NCI-H2081 (cell line): ENCODE data around the gene MOV10.
A peak's percentile ranks its signal among the peaks of the same experiment; 100 is the strongest.
"Not testable (repeated sequence)": the region's sequence is repeated elsewhere in the genome, so short reads cannot be mapped to it uniquely, and the experiment has no call there.

Experiments used
- DNase-seq, 2 experiments: peaks; one replicate each; lab custom pipeline; 2025; lab: John Stamatoyannopoulos, UW

Gene MOV10

GRCh38 chr1:112674440-112674985 is at the start of gene MOV10:
TSS of gene MOV10 (plus strand) at chr1:112674659. CDS start at chr1:112674913, 254 bp downstream.
- DNase-seq = peak; percentile 32 to 53

GRCh38 chr1:112625696-112626095 is 48.8 kb upstream of the MOV10 start:
- DNase-seq = no peak

GRCh38 chr1:112626193-112626592 is 48.3 kb upstream of the MOV10 start:
- DNase-seq = no peak

GRCh38 chr1:112626887-112627286 is 47.6 kb upstream of the MOV10 start:
- DNase-seq = no peak

GRCh38 chr1:112628516-112628915 is 45.9 kb upstream of the MOV10 start:
- no peak for DNase-seq

- no peak for DNase-seq
Observed at GRCh38 chr1:112629256-112629655, 45.2 kb upstream of the MOV10 start.

GRCh38 chr1:112633628-112634027 is 40.8 kb upstream of the MOV10 start:
- DNase-seq = no peak

GRCh38 chr1:112634367-112634766 is 40.1 kb upstream of the MOV10 start:
- DNase-seq = no peak

GRCh38 chr1:112636056-112636455 is 38.4 kb upstream of the MOV10 start:
- no peak for DNase-seq

- no peak for DNase-seq
Observed at GRCh38 chr1:112636597-112637253, 37.7 kb upstream of the MOV10 start.

- no peak for DNase-seq
Observed at GRCh38 chr1:112637254-112638109, 37.0 kb upstream of the MOV10 start.

- DNase-seq = no peak
Observed at GRCh38 chr1:112638110-112638428, 36.4 kb upstream of the MOV10 start.

- not testable (repeated sequence) for DNase-seq
Observed at GRCh38 chr1:112640437-112640836, 34.0 kb upstream of the MOV10 start.

GRCh38 chr1:112643080-112643479 is 31.4 kb upstream of the MOV10 start:
- no peak for DNase-seq

GRCh38 chr1:112646225-112646624 is 28.2 kb upstream of the MOV10 start:
- DNase-seq = no peak

GRCh38 chr1:112651205-112651604 is 23.3 kb upstream of the MOV10 start:
- DNase-seq = no peak

- no peak for DNase-seq
Observed at GRCh38 chr1:112665857-112666256, 8.6 kb upstream of the MOV10 start.

GRCh38 chr1:112666946-112667345 is 7.5 kb upstream of the MOV10 start:
- DNase-seq = no peak

- no peak for DNase-seq
Observed at GRCh38 chr1:112672009-112672408, 2.5 kb upstream of the MOV10 start.

- DNase-seq = no peak
Observed at GRCh38 chr1:112672842-112673241, 1.6 kb upstream of the MOV10 start.

GRCh38 chr1:112673592-112674439 is 643 bp upstream of the MOV10 start:
- no peak for DNase-seq

GRCh38 chr1:112674986-112675727 is 698 bp downstream of the MOV10 start:
- peak; percentile 25 to 37 for DNase-seq
